Measurements from ENCODE around the gene NOP16. TPM values are rescaled to one million over a fixed set of nuclear protein-coding genes. Genes with fewer than 3 reads are reported as not detected.

Gene NOP16
- polyA plus RNA-seq, 4 donors = 17.1 to 34.7 (median 24.0) TPM

Other genes starting within 250 kb of the NOP16 start
- gene SIMC1, start 150.2 kb downstream of the NOP16 start, polyA plus RNA-seq (ENCODE audit: insufficient read length in 4 of 4) = 10 to 100 TPM; 20.2 to 21.8 (median 20.7) TPM
- gene KIAA1191, start 26.8 kb downstream of the NOP16 start, polyA plus RNA-seq (ENCODE audit: insufficient read length in 4 of 4) = 100 to 1,000 TPM in 3 of 4 donors, 10 to 100 TPM in 1; 78.6 to 162 (median 142) TPM
- 10 to 100 TPM; 11.2 to 18.3 (median 14.2) TPM for gene ARL10, start 23.1 kb downstream of the NOP16 start, polyA plus RNA-seq (ENCODE audit: insufficient read length in 4 of 4)
- gene HIGD2A, start 153 bp upstream of the NOP16 start, polyA plus RNA-seq (ENCODE audit: insufficient read length in 4 of 4) = 100 to 1,000 TPM in 2 of 4 donors, 10 to 100 TPM in 2; 70.6 to 126 (median 102) TPM
- gene CLTB, start 27.9 kb upstream of the NOP16 start, polyA plus RNA-seq (ENCODE audit: insufficient read length in 4 of 4) = 10 to 100 TPM; 46.2 to 58.0 (median 52.1) TPM
- 10 to 100 TPM; 46.3 to 52.9 (median 49.5) TPM for gene FAF2, start 59.8 kb upstream of the NOP16 start, polyA plus RNA-seq (ENCODE audit: insufficient read length in 4 of 4)
- gene RNF44, start 148.8 kb upstream of the NOP16 start, polyA plus RNA-seq (ENCODE audit: insufficient read length in 4 of 4) = 10 to 100 TPM; 39.8 to 79.0 (median 43.3) TPM
- gene CDHR2, start 160.7 kb upstream of the NOP16 start, polyA plus RNA-seq (ENCODE audit: insufficient read length in 4 of 4) = 10 to 100 TPM in 3 of 4 donors, under 1 TPM in 1; 0.49 to 23.2 (median 14.2) TPM
- 1 to 10 TPM; 1.3 to 1.9 (median 1.4) TPM for gene GPRIN1, start 221.6 kb upstream of the NOP16 start, polyA plus RNA-seq (ENCODE audit: insufficient read length in 4 of 4)
- gene SNCB, start 241.9 kb upstream of the NOP16 start, polyA plus RNA-seq (ENCODE audit: insufficient read length in 4 of 4) = under 1 TPM in 1 of 4 donors, not detected in 3; 0.10 TPM
- not detected for gene EIF4E1B, start 242.1 kb upstream of the NOP16 start, polyA plus RNA-seq (ENCODE audit: insufficient read length in 4 of 4)

Data from left renal pelvis (tissue), 4 donors.